Coronary artery (tissue), 2 donors: Measurements from ENCODE around the gene MYH14.
A peak's percentile ranks its signal among the peaks of the same experiment; 100 is the strongest.
"Not testable (repeated sequence)": the region's sequence is repeated elsewhere in the genome, so short reads cannot be mapped to it uniquely, and the experiment has no call there.

Experiments used
- DNase-seq: peaks from one replicate; pipeline ENCODE4 v3.0.0-alpha.2; 2017; ENCODE audit warnings: low spot score
- H3K27ac ChIP-seq, 2 donors: fragments of 200-600 bp; sonication (generic); one replicate each; pipeline ENCODE4 v1.5.1; 2016 to 2019
- H3K4me3 ChIP-seq: fragments of 200-600 bp; sonication (generic); 2 replicates; pipeline ENCODE4 v1.5.1; 2016; ENCODE audit warnings: mild to moderate bottlenecking, moderate library complexity
- CTCF ChIP-seq: fragments of 200-600 bp; sonication (generic); IDR thresholded peaks from one replicate; pipeline ENCODE4 v1.5.1; 2019; ENCODE audit warnings: antibody characterized with exemption

Gene MYH14

GRCh38 chr19:50331221-50331993 lies 128.0 kb downstream of the MYH14 start:
- no peak for TF ChIP-seq CTCF
- Histone ChIP-seq H3K27ac (peak overlapping the region in 1 of 2 donors; percentile 70), H3K4me3 (peak overlapping the region; percentile 65)
- DNase-seq = no peak

GRCh38 chr19:50331994-50332243 lies 128.5 kb downstream of the MYH14 start:
- Histone ChIP-seq H3K27ac (peak overlapping the region in 1 of 2 donors; percentile 70), H3K4me3 (peak overlapping the region; percentile 74)
- no peak for DNase-seq
- no peak for TF ChIP-seq CTCF

GRCh38 chr19:50332244-50333038 lies 129.0 kb downstream of the MYH14 start:
- Histone ChIP-seq H3K27ac (peak overlapping the region in 1 of 2 donors; percentile 70), H3K4me3 (peak overlapping the region; percentile 74)
- TF ChIP-seq CTCF = no peak
- DNase-seq = no peak

- TF ChIP-seq CTCF = no peak
- H3K27ac ChIP-seq = peak overlapping the region in 1 of 2 donors; percentile 70
- DNase-seq = no peak
These were observed 129.9 kb downstream of the MYH14 start for GRCh38 chr19:50333235-50333736.

GRCh38 chr19:50333737-50334617 lies 130.6 kb downstream of the MYH14 start:
- peak overlapping the region in 1 of 2 donors; percentile 70 for H3K27ac ChIP-seq
- peak overlapping the region; percentile 74 for H3K4me3 ChIP-seq
- no peak for TF ChIP-seq CTCF
- no peak for DNase-seq

More at GRCh38 chr19:50333235-50333736, 129.9 kb downstream of the MYH14 start:
- peak overlapping the region; percentile 74 for H3K4me3 ChIP-seq

GRCh38 chr19:50334741-50335421 lies 131.5 kb downstream of the MYH14 start:
- no peak overlapping the region for H3K27ac ChIP-seq

GRCh38 chr19:50337031-50337430 lies 133.6 kb downstream of the MYH14 start:
- DNase-seq, H3K27ac ChIP-seq, H3K4me3 ChIP-seq: not testable (repeated sequence)

More at GRCh38 chr19:50334741-50335421, 131.5 kb downstream of the MYH14 start:
- TF ChIP-seq CTCF = no peak
- DNase-seq = no peak
- no peak overlapping the region for H3K4me3 ChIP-seq
